Measurements from ENCODE around the gene GPR35. TPM values are rescaled to one million over a fixed set of nuclear protein-coding genes. Genes with fewer than 3 reads are reported as not detected.

The GPR35 gene
- total RNA-seq, 1 donor = 1.1 TPM

DNA sequence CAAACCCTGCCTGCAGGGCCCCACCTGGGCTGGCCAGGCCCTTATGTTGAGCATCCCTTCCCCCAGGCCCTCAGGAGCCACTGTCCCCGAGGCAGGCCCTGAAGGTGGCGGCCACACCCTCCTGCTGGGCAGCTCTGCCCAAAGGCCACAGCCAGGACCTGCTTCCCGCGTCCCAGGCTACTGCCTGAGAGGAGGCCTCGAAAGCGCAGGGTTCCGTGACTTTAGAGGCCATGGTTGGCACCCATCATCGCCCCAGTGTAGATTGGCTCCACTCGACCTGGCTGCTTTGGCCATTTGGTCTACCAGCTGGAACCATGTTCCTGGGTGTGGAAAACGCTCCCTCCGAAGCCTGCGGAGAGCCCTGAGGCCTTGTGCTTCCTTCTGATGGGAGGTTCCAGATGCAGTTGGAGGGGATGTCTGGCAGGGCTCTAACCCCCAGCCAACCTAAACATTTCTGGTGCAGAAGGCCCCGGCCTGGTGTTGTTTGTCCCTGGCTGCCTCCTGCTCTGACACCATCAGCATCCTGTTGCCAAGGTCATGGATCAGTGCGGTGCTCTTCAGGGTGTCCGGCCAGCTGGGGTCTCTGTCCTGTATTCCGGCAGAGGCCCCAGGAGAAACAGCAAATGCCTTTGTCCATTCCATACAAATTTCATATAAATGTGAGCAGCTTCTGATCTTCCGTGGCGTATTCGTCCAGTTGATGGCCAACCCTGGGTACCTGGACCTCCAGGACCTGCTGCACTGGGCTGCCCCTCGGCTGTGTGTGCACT lies 24.0 kb upstream of the GPR35 start:
- TF ChIP-seq CTCF (IDR thresholded peaks at IDR 0.05; ENCODE audit: extremely low read depth, low read depth, low read length) = no peak

GRCh38 chr2:240601831-240602160 lies 23.5 kb upstream of the GPR35 start:
- Histone ChIP-seq H4K20me1 (ENCODE audit: insufficient read depth, low read length) (peaks cover 4% of the 10 kb centered on the region), H3K27ac (ENCODE audit: low read depth, low read length) (no peak overlapping the region), H3K4me1 (ENCODE audit: insufficient read depth, low read length) (no peaks in the 10 kb centered on the region), H3K27me3 (ENCODE audit: insufficient read depth, low read length) (no peaks in the 10 kb centered on the region), H3K79me2 (ENCODE audit: insufficient read depth, low read length) (no peaks in the 10 kb centered on the region), H3K4me2 (ENCODE audit: insufficient read depth, low read length) (no peak overlapping the region), H3K9me3 (ENCODE audit: low read depth, low read length) (no peaks in the 10 kb centered on the region), H3K36me3 (ENCODE audit: insufficient read depth, low read length) (no peaks in the 10 kb centered on the region), H2AFZ (ENCODE audit: low read length) (no peak overlapping the region), H3K4me3 (ENCODE audit: insufficient read depth, low read length) (no peak overlapping the region)
- no peak for TF ChIP-seq CTCF (IDR thresholded peaks at IDR 0.05; ENCODE audit: extremely low read depth, low read depth, low read length)
- DNase-seq (ENCODE audit: insufficient read length, low spot score, missing footprints) = no peak

More for the DNA sequence above, 24.0 kb upstream of the GPR35 start:
- no peaks in the 10 kb centered on the region for H3K79me2 ChIP-seq (ENCODE audit: insufficient read depth, low read length)
- H3K27me3 ChIP-seq (ENCODE audit: insufficient read depth, low read length) = no peaks in the 10 kb centered on the region
- peak; percentile 78 for DNase-seq (ENCODE audit: insufficient read length, low spot score, missing footprints)
- peaks cover 4% of the 10 kb centered on the region for H4K20me1 ChIP-seq (ENCODE audit: insufficient read depth, low read length)
- no peaks in the 10 kb centered on the region for H3K4me1 ChIP-seq (ENCODE audit: insufficient read depth, low read length)
- H3K4me3 ChIP-seq (ENCODE audit: insufficient read depth, low read length) = no peak overlapping the region
- no peak overlapping the region for H3K4me2 ChIP-seq (ENCODE audit: insufficient read depth, low read length)
- no peak overlapping the region for H2AFZ ChIP-seq (ENCODE audit: low read length)
- H3K9me3 ChIP-seq (ENCODE audit: low read depth, low read length) = no peaks in the 10 kb centered on the region
- no peak overlapping the region for H3K27ac ChIP-seq (ENCODE audit: low read depth, low read length)
- H3K36me3 ChIP-seq (ENCODE audit: insufficient read depth, low read length) = no peaks in the 10 kb centered on the region

DNA sequence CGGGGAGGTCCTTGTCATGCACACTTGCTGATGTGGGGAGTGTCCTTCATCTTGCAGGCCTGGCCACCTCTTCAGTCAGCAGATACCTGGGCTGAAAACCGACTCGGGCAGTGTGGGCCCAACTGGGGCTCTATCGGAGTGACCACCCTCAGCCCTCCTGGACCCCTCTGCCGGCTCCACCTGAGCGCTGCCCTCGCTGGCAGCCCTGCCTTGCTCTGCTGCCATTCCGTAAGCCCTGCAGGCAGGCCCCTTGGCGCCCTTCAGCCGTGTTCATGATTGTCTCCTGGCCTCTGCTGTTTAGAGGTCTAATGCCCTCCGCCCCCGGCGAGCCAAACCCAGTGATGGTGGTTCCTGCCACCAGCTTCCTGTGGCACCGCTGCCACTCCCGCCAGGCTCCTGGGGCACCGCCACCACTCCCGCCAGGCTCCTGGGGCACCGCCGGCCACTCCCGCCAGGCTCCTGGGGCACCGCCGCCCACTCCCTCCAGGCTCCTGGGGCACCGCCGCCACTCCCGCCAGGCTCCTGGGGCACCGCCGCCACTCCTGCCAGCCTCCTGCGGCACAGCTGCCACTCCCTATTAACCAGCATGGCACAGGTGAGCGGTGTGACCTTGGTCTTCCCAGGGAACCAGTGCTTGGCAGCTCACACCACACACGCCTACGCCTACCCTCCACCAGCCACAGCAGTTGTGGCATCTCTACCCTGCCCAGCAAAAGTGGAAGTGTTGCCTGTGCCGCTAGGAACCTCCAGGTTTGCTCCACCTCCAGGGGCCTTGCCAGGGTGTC lies 22.8 kb upstream of the GPR35 start:
- Histone ChIP-seq H3K4me2 (ENCODE audit: insufficient read depth, low read length) (no peak overlapping the region), H3K27ac (ENCODE audit: low read depth, low read length) (no peak overlapping the region), H3K4me3 (ENCODE audit: insufficient read depth, low read length) (no peak overlapping the region), H3K79me2 (ENCODE audit: insufficient read depth, low read length) (no peaks in the 10 kb centered on the region), H3K9me3 (ENCODE audit: low read depth, low read length) (no peaks in the 10 kb centered on the region), H2AFZ (ENCODE audit: low read length) (no peak overlapping the region), H3K27me3 (ENCODE audit: insufficient read depth, low read length) (no peaks in the 10 kb centered on the region), H4K20me1 (ENCODE audit: insufficient read depth, low read length) (peaks cover 4% of the 10 kb centered on the region), H3K36me3 (ENCODE audit: insufficient read depth, low read length) (no peaks in the 10 kb centered on the region), H3K4me1 (ENCODE audit: insufficient read depth, low read length) (no peaks in the 10 kb centered on the region)
- peak; percentile 79 for DNase-seq (ENCODE audit: insufficient read length, low spot score, missing footprints)
- TF ChIP-seq CTCF (IDR thresholded peaks at IDR 0.05; ENCODE audit: extremely low read depth, low read depth, low read length) = no peak

All from osteoblast (primary cell).